ENCODE data around the gene RAPSN.

GRCh38 chr11:47408598-47409439, 40.1 kb downstream of the RAPSN start:
- TF ChIP-seq CTCF (conservative IDR thresholded peaks at IDR 0.05 in 1 of 2, IDR thresholded peaks at IDR 0.05 in 1 of 2; ENCODE audit: low read depth in 1 of 2, low read length in 2 of 2) (no peak), EZH2 (IDR thresholded peaks at IDR 0.05; ENCODE audit: low read length, missing control alignments) (no peak)

Measured in fibroblast of lung (primary cell).